DND-41 (cell line): ENCODE measurements around the gene PLD1.

Experiments used
- ATAC-seq: fragments of 200-7000 bp; cut with Tn5 transposase; 3 replicates; pipeline ENCODE4 v1.9.1; 2021; ENCODE audit warnings: low read depth; ENCODE audit not compliant: insufficient read depth
- DNase-seq: peaks from one replicate; pipeline ENCODE4 v3.0.0-alpha.2; 2020
- H2AFZ ChIP-seq: 2 replicates; pipeline ENCODE4 v1.6.0; 2012; ENCODE audit warnings: low read depth, low read length
- H3K27ac ChIP-seq: 2 replicates; pipeline ENCODE4 v1.5.1; 2012; ENCODE audit warnings: low read length, inconsistent platforms
- H3K27me3 ChIP-seq: fragments of 200-600 bp; sonication (generic); 2 replicates; pipeline ENCODE4 v1.6.0; 2012; ENCODE audit warnings: low read length, mild to moderate bottlenecking, inconsistent platforms; ENCODE audit not compliant: insufficient read depth, poor library complexity
- H3K36me3 ChIP-seq: 2 replicates; pipeline ENCODE4 v1.5.1; 2012; ENCODE audit warnings: low read length, inconsistent platforms; ENCODE audit not compliant: insufficient read depth
- H3K4me1 ChIP-seq: 2 replicates; pipeline ENCODE4 v1.5.1; 2012; ENCODE audit warnings: mild to moderate bottlenecking, low read length; ENCODE audit not compliant: insufficient read depth
- H3K4me2 ChIP-seq: 2 replicates; pipeline ENCODE4 v1.6.0; 2012; ENCODE audit warnings: mild to moderate bottlenecking, moderate library complexity, low read length, inconsistent platforms; ENCODE audit not compliant: insufficient read depth
- H3K4me3 ChIP-seq, 2 experiments: fragments of 200-600 bp in 1 of 2; shearing (Covaris generic) in 1 of 2; 2 replicates each; pipeline ENCODE4 v1.5.1; 2012 to 2016; ENCODE audit warnings: inconsistent platforms in 2 of 2, low read length in 2 of 2, mild to moderate bottlenecking in 2 of 2, low read depth in 1 of 2, moderate library complexity in 1 of 2
- H3K79me2 ChIP-seq: 2 replicates; pipeline ENCODE4 v1.6.0; 2012; ENCODE audit warnings: low read length, inconsistent platforms; ENCODE audit not compliant: insufficient read depth
- H3K9ac ChIP-seq: 2 replicates; pipeline ENCODE4 v1.6.0; 2012; ENCODE audit warnings: low read depth, mild to moderate bottlenecking, inconsistent platforms, low read length, moderate library complexity
- H3K9me3 ChIP-seq: 2 replicates; pipeline ENCODE4 v1.5.1; 2012; ENCODE audit warnings: low read length, moderate library complexity, mild to moderate bottlenecking, inconsistent platforms; ENCODE audit not compliant: insufficient read depth, severe bottlenecking
- H4K20me1 ChIP-seq: 2 replicates; pipeline ENCODE4 v1.6.0; 2012; ENCODE audit warnings: low read length; ENCODE audit not compliant: insufficient read depth
- EZH2 ChIP-seq: IDR thresholded peaks from 3 replicates; pipeline ENCODE4 v1.6.1; 2012; ENCODE audit warnings: borderline replicate concordance, low read depth, mild to moderate bottlenecking, moderate library complexity, low read length, inconsistent platforms; ENCODE audit not compliant: severe bottlenecking
- TF ChIP-seq, protein P1 (sequence below): IDR thresholded peaks from 2 replicates; pipeline ENCODE4 v1.5.1; 2012; ENCODE audit warnings: borderline replicate concordance, low read length, moderate library complexity, mild to moderate bottlenecking; ENCODE audit not compliant: poor library complexity, severe bottlenecking; ENCODE audit errors: extremely low read depth

The PLD1 gene

GRCh38 chr3:171781711-171782127 lies 28.6 kb downstream of the PLD1 start:
- TF ChIP-seq, protein P1, sequence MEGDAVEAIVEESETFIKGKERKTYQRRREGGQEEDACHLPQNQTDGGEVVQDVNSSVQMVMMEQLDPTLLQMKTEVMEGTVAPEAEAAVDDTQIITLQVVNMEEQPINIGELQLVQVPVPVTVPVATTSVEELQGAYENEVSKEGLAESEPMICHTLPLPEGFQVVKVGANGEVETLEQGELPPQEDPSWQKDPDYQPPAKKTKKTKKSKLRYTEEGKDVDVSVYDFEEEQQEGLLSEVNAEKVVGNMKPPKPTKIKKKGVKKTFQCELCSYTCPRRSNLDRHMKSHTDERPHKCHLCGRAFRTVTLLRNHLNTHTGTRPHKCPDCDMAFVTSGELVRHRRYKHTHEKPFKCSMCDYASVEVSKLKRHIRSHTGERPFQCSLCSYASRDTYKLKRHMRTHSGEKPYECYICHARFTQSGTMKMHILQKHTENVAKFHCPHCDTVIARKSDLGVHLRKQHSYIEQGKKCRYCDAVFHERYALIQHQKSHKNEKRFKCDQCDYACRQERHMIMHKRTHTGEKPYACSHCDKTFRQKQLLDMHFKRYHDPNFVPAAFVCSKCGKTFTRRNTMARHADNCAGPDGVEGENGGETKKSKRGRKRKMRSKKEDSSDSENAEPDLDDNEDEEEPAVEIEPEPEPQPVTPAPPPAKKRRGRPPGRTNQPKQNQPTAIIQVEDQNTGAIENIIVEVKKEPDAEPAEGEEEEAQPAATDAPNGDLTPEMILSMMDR = no peak
- no peak for TF ChIP-seq EZH2
- Histone ChIP-seq H3K9ac (no peak overlapping the region), H2AFZ (no peak overlapping the region), H3K9me3 (no peaks in the 10 kb centered on the region), H3K27ac (no peak overlapping the region), H3K27me3 (peaks cover 9% of the 10 kb centered on the region), H3K4me3 (no peak overlapping the region), H4K20me1 (no peaks in the 10 kb centered on the region), H3K79me2 (no peaks in the 10 kb centered on the region), H3K4me2 (no peak overlapping the region), H3K36me3 (no peaks in the 10 kb centered on the region), H3K4me1 (no peaks in the 10 kb centered on the region)
- ATAC-seq = no peak
- DNase-seq = no peak

GRCh38 chr3:171778493-171778892 lies 31.8 kb downstream of the PLD1 start:
- Histone ChIP-seq H3K4me2 (no peak overlapping the region), H3K27me3 (peaks cover 4% of the 10 kb centered on the region), H3K4me1 (no peaks in the 10 kb centered on the region), H3K4me3 (no peak overlapping the region), H2AFZ (no peak overlapping the region), H3K27ac (no peak overlapping the region), H3K79me2 (no peaks in the 10 kb centered on the region), H3K9me3 (no peaks in the 10 kb centered on the region), H4K20me1 (no peaks in the 10 kb centered on the region), H3K36me3 (no peaks in the 10 kb centered on the region), H3K9ac (no peak overlapping the region)
- no peak for TF ChIP-seq EZH2
- TF ChIP-seq, protein P1 = no peak
- DNase-seq (no peak), ATAC-seq (no peak)

DNA sequence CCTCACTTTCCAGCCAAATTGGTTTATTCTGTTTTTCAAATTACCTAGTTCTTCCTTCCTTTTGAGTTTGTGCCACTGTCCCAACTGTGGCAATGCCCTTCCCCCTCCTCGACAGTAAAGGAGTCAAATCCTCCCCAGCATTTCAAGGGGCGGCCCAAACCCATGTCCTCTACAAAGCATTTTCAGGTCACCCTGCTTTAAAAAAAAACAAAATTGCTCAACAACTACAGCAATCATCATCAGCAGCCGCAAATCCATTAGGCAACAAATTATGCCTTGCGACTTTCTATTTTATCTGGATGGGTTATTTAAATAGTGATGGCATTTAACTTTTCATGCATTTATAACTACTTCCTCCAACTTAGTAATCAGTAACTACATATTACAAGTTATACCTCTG lies 32.7 kb downstream of the PLD1 start:
- no peaks in the 10 kb centered on the region for H3K36me3 ChIP-seq
- no peak overlapping the region for H2AFZ ChIP-seq
- TF ChIP-seq, protein P1 = no peak
- no peak for TF ChIP-seq EZH2
- H3K9me3 ChIP-seq = no peaks in the 10 kb centered on the region
- no peaks in the 10 kb centered on the region for H3K79me2 ChIP-seq
- no peak for DNase-seq
- peaks cover 4% of the 10 kb centered on the region for H3K27me3 ChIP-seq
- no peak overlapping the region for H3K4me3 ChIP-seq
- no peak overlapping the region for H3K27ac ChIP-seq
- no peak for ATAC-seq
- no peak overlapping the region for H3K9ac ChIP-seq
- no peak overlapping the region for H3K4me2 ChIP-seq
- no peaks in the 10 kb centered on the region for H3K4me1 ChIP-seq
- H4K20me1 ChIP-seq = no peaks in the 10 kb centered on the region
